ENCODE measurements around the gene SRSF8.
"Not testable (repeated sequence)": the region's sequence is repeated elsewhere in the genome, so short reads cannot be mapped to it uniquely, and the experiment has no call there.

SRSF8 gene

DNA sequence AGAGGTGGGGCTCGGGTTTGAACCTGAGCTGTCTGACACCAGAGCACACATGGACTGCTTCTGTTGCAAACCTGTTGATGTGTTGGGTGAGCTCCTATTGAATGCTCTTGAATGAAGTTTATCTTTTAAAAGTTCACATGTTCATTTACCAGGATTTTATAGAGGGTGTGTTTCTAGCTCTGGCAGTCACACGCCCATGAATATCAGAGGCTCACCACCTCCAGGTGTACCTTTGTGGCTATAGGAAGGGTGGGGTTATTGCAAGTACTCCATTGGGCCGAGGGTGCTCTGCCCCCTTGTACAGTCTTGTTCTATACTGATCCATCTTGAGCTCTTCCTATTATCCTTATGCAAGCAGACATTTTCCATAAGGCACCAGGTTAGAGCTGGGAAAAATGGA lies 32.1 kb downstream of the SRSF8 start:
- DNase-seq (ENCODE audit: low read depth): no peak

DNA sequence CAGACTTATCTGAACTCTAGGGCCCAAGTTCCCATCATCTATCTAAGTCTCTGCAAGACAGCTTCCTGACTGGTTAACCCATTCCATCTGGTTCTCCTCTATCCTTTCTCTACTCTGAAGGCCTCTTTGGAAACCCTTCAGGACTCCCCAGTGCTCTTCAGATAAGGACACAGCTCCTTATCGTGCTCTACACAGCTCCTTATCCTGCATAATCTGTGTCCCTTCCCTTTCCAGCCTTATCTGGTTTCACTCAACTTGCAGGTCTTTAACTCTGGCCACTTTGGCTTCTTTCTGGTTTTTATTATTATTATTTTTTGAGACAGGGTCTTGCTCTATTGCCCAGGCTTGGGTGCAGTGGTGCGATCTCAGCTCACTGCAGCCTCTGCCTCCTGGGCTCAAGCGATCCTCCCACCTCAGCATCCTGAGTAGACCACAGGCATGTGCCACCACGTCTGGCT lies 33.5 kb downstream of the SRSF8 start:
- no peak for DNase-seq (ENCODE audit: low read depth)

DNA sequence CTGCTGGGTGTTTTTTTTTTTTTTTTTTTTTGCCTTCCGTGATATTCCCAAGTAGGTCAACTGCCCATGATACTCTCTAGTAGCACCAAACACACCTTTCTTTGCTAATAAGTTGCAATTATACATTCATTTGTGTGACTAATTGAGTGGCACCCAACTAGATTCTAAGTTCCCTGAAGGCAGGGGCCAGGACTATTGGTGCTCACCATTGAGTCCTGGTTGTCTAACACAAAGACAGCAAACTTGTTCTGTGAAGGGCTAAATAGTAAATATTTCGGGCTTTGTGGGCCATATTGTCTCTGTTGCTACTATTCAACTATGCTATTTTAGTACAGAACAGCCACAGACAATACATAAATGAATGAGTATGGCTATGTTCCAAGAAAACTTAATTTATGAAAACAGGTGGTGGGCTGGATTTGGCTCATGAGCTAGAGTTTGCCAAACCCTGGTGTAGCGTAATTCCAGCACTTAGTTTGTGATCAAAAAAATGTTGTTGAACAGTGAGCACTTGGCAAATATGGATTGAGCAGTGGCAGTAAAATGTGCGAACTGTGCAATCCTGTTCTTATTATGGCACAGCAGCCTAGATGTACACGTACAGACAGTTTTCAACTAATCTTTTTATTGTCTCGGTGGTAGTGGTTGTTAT lies 34.3 kb downstream of the SRSF8 start:
- DNase-seq (ENCODE audit: low read depth): no peak

DNA sequence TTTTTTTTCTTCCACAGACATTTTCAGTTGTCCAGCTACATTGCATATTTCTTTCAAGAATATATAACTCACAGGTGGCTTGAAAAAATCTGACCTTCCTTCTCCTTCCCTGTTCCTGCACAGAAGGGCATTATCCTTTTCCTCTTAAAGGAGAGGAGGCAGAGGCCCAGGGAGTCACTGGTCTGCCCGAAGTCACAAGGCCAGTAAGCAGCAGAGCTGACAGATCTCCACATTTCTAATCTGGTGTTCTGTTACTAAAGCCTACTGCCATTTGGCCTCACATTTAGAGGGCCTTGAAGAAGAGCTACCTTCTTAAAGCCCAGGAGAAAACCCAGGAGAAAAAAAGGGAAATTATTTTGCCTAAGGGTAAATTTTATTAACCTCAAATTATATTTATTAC lies 35.2 kb downstream of the SRSF8 start:
- no peak for DNase-seq (ENCODE audit: low read depth)

DNA sequence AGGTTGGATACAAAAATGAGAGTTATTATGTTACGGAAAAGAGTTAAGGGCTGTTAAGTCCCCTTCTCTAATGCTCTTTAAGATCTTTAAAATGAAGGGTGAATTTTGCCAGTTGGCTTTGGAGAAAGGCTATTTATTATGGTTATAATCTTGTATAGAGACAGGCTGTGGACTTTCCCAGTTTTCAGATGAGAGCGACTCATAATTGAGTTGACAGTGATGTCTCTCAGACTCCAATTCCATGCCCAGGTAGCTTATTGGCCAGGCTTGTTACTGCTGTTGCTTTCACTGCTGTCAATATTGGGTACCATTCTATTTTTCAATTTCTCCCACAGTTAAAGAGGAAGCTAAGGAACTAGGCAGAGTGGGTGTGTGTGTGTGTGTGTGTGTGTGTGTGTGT lies 36.0 kb downstream of the SRSF8 start:
- DNase-seq (ENCODE audit: low read depth): no peak

DNA sequence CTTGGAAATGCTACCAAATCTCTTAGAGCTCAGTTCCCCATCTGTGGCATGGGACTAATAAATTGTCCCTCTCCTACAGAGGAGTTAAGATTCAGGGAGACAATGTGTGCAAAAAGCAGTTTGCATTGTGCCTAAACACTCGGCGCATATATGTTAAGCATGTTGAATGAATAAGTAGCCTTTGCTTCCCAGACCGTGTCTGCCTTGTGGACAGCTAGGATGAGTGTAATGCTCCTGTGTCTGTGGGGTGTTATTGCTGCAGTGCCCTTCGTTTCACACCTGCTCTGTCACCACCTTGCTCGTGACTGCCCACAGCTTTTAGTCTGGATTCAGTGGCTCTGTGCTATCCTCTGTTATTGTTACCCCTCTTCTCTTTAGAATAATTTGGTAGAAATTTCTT lies 37.0 kb downstream of the SRSF8 start:
- no peak for DNase-seq (ENCODE audit: low read depth)

DNA sequence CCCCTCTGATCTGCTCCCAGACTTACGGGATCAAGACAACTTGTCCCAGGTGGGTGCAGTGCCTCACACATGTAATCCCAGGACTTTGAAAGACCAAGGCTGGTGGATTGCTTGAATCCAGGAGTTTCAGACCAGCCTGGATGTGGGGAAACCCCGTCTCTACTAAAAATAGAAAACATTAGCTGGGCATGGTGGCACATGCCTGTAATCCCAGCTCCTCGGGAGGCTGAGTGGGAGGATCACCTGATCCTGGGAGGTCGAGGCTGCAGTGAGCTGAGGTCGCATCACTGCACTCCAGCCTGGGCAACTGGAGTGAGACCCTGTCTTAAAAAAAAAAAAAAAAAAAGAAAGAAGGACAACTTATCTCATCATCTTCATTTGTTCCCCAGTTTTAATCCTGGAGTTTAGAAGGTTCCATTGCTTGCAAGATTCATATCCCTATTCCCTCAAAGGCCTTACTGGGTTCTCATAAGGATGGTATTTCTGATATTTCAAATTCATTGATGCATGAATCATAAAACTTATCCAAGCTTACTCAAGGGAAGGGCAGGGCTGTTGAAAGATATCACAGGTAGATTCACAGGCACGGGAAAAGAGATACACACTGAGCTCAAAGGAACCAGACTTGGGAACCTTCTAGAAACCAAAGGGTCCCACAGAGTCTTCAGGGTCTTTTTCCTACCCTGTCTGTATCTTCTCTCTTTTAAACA lies 37.6 kb downstream of the SRSF8 start:
- no peak for DNase-seq (ENCODE audit: low read depth)

DNA sequence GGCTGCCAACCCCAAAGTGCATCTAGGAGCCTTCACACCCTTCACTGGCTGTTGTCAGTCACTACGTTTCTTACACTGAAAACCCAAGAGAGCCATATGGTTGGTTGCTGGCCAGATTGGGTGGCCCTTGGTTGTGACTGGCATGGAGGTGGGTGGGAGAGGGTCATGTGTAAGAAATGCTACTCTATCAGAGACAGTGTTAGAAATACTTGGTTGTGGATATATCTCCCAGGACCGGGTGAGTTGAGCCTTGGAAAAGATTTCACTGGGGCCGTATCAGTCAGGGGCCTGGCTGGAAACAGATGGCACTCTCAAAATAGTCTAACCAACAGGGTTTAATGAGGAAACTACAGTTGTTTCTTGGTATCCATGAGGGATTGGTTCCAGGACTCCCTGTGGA lies 38.1 kb downstream of the SRSF8 start:
- DNase-seq (ENCODE audit: low read depth): no peak

DNA sequence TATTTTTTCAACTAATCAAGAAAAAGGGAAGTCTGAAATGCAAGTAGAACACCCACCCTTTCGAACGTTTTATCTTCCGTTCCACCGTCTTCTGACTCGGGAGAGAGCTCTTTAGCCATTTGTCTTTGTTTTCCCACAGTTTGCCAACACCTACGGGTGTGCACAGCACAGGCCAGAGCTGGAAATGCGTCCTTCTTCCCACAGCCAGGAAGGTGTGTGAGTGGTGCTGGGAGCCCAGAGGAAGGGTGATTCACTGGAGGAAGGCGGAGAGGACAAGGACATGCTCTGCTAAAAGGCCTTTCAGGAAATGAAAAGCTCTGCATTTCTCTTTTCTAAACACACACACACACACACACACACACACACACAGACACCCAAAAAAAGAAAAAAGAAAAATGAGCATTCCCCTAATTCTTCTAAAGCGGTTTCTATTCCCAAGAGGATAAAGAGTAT lies 41.5 kb downstream of the SRSF8 start:
- no peak for DNase-seq (ENCODE audit: low read depth)

DNA sequence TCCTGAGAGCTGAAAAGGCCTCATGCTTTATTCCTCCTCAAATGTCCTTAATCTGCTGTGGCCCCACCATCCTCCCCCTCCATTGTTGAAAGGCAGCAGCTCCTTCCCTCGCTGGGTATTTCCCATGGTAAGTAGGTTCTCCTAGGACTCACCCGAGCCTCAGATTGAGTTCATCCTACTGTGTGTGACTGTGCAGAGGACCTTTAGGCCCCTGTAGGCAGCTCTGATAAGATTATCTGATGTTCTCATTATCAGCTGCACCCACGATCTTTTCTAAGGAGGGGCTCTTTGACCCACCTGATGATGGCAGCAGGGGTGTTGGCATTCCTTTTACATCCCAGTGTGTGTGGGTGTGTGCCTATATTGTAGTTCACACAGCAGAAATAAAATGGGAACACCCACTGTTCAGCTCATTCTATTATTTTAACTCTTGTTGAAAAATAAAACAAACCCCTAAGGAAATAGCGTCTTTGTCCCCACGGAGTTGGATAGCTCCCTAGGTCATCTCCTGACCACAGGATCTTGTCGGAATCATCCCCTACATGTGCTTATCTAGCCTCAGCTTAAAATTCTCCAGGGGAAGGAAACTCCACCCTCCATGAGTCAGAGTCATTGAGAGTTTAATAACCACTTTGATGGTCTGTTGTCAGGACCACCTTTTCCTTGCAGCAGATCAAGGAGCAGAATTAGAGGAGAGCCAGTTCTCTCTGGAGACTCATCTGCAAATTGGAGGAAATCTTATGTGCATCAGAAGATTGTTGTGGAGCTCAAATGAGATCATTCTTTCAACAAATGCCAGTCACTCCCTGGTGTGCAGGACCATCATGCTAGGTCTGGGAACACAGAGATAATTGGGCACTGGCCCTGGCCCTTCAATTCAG lies 42.2 kb downstream of the SRSF8 start:
- no peak for DNase-seq (ENCODE audit: low read depth)

DNA sequence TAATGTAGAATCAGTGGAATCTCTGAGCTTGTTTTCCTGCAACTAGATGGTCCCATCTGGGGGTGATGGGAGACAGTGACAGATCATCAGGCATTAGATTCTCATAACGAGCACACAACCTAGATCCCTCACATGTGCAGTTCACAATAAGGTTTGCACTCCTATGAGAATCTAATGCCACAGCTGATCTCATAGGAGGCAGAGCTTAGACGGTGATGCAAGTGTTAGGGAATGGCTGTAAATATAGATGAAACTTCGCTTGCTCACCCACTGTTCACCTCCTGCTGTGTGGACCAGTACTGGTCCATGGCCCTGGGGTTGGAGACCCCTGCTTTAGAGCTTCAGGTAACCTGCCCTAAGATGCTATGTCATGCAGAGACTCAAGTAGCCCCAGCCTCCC lies 44.8 kb downstream of the SRSF8 start:
- not testable (repeated sequence) for DNase-seq (ENCODE audit: low read depth)

DNA sequence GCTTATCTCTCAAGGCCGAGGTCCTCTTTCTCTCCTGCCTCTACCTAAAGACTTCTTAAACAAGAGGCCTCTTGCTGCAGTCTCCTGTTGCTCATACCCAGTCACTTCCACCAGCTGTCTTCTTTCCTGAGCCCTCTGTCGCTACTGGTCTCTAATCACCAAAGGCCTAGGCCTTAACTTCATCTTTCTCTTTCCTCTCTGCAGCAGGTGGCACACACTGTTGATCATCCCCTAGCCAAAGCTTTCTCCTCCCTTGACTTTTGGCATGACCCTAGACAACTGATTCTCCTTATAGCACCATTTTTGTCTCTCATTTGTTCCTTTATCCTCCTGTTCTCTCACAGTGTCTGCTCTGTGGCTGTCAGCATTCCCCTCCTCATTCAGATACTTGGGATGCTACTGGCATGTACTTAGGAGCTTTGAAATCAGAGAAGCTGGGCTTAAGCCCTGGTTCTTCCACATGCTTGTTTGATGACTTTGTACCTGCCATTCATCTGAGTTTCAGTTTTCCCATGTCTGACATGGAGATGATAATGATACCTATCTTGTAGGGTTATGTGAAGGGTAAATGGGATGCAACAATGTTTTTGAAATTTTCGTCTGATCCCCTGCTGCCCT lies 45.3 kb downstream of the SRSF8 start:
- DNase-seq (ENCODE audit: low read depth): no peak

DNA sequence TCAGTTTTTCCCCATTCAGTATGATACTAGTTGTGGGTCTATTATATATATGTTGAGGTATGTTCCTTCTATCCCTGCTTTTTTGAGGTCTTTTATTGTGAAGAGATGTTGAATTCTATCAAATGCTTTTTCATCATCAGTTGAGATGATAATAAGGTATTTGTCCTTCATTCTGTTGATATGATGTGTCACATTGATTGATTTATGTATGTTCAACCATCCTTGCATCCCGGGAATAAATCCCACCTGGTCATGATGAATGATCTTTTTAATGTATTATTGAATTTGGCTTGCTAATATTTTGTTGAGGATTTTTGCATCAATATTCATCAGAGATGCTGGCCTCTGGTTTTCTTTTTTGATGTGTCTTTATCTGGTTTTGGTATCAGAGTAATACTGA lies 48.9 kb downstream of the SRSF8 start:
- DNase-seq (ENCODE audit: low read depth): no peak

DNA sequence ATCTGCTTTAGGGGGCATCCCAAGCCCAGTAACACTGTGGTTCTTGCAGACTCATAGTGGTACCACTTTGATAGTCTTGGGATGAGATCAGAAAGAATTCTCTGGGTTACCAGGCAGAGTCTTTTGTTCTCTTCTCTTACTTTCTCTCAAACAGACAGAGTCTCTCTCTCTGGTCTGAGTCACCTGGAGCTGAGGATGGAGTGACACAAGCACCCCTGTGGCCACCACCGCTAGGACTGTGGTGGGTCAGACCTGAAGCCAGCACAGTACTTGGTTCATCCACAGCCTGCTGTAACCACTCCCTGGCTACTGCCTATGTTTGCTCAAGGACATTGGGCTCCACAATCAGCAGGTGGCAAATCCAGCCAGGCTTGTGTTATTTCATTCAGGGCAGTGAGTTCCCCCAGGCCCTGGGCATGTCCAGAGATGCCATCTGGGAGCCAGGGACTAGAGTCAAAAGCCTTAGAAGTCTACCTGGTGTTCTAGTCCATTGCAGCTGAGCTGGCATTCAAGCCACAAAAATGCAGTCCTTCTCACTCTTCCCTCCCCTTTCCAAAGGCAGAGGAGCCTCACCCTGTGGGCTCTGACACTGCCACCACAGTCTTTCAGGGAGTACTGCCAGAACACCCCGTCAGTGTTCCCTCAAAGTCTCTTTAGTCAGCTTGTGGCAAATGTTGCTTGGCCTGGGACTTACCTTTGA lies 52.8 kb downstream of the SRSF8 start:
- no peak for DNase-seq (ENCODE audit: low read depth)
